Neutrophil (primary cell): Measurements from ENCODE around the gene GALR1.

ENCODE experiments used
- H3K27ac ChIP-seq: fragments of 200-600 bp; sonication (generic); 2 replicates; pipeline ENCODE4 v1.5.1; 2016; ENCODE audit warnings: mild to moderate bottlenecking, moderate library complexity
- H3K27me3 ChIP-seq: fragments of 200-600 bp; sonication (generic); 2 replicates; pipeline ENCODE4 v1.6.0; 2016; ENCODE audit warnings: mild to moderate bottlenecking
- H3K36me3 ChIP-seq: fragments of 200-600 bp; sonication (generic); 2 replicates; pipeline ENCODE4 v1.5.1; 2017
- H3K4me1 ChIP-seq, 2 experiments: fragments of 200-600 bp in 1 of 2; sonication (generic) in 1 of 2; 1 replicate in 1 of 2; 2 replicates in 1 of 2; pipeline versions ENCODE4 v1.5.1 to v1.6.1; 2013 to 2016; ENCODE audit warnings: low read depth in 1 of 2, low read length in 1 of 2, mild to moderate bottlenecking in 1 of 2, moderate library complexity in 1 of 2; ENCODE audit not compliant: control insufficient read depth in 1 of 2, insufficient read depth in 1 of 2
- H3K4me3 ChIP-seq, 2 experiments: fragments of 200-600 bp in 1 of 2; sonication (generic) in 1 of 2; 1 replicate in 1 of 2; 2 replicates in 1 of 2; pipeline ENCODE4 v1.5.1; 2013 to 2016; ENCODE audit warnings: low read depth in 1 of 2, low read length in 1 of 2, mild to moderate bottlenecking in 1 of 2, moderate library complexity in 1 of 2
- H3K9me3 ChIP-seq: fragments of 200-600 bp; sonication (generic); 2 replicates; pipeline ENCODE4 v1.5.1; 2016
- CTCF ChIP-seq: fragments of 200-600 bp; sonication (generic); IDR thresholded peaks from 2 replicates; pipeline ENCODE4 v1.5.1; 2016; ENCODE audit warnings: antibody characterized with exemption

The GALR1 gene

GRCh38 chr18:77323640-77324299 is 74.1 kb downstream of the GALR1 start:
- no peaks in the 10 kb centered on the region for H3K36me3 ChIP-seq
- no peak for TF ChIP-seq CTCF

More at GRCh38 chr18:77323640-77324299, 74.1 kb downstream of the GALR1 start:
- H3K4me3 ChIP-seq: no peak overlapping the region
- no peaks in the 10 kb centered on the region for H3K9me3 ChIP-seq
- peaks cover 24% of the 10 kb centered on the region for H3K27me3 ChIP-seq
- no peak overlapping the region for H3K27ac ChIP-seq
- no peaks in the 10 kb centered on the region for H3K4me1 ChIP-seq
